Endothelial cell of umbilical vein (primary cell): Measurements from ENCODE around the gene HARS2. TPM values are rescaled to one million over a fixed set of nuclear protein-coding genes. Genes with fewer than 3 reads are reported as not detected.

Experiments used
- BruUV-seq: library from RNA; stranded (reverse); fragments of 400-500 nt; replicated peaks from 2 replicates; lab custom pipeline; 2021; lab: Mats Ljungman, UMichigan
- CTCF ChIA-PET: fragments of 300-600, 350-600 bp; sonication (Branson Sonifier 250); formaldehyde crosslinking; loops from one replicate; lab custom pipeline; 2021; ENCODE audit warnings: antibody characterized with exemption, inconsistent platforms; lab: Charles Lee
- POLR2A ChIA-PET: fragments of 300-600, 350-600 bp; sonication (Branson Sonifier 250); formaldehyde crosslinking; loops from one replicate; lab custom pipeline; 2021; ENCODE audit warnings: antibody characterized with exemption, inconsistent platforms; lab: Charles Lee
- DNase-seq: peaks from one replicate; pipeline ENCODE4 v3.0.0-alpha.2; 2011; ENCODE audit warnings: low read depth, low spot score
- FAIRE-seq: peaks from 2 replicates; lab custom pipeline; 2011; peaks lifted over from hg19 to GRCh38; lab: Jason Lieb, UNC
- H2AFZ ChIP-seq: 2 replicates; pipeline ENCODE4 v1.6.0; 2012; ENCODE audit warnings: low read depth, low read length, control low read depth, inconsistent platforms
- H3K27ac ChIP-seq: 2 replicates; pipeline ENCODE4 v1.5.1; 2011; ENCODE audit warnings: low read depth, mild to moderate bottlenecking, control low read depth, low read length, moderate library complexity; ENCODE audit not compliant: insufficient read depth
- H3K27me3 ChIP-seq, 2 experiments: 2 replicates each; pipeline versions ENCODE4 v1.6.0 to v1.6.1; 2011; ENCODE audit warnings: low read length in 2 of 2, mixed read lengths in 1 of 2; ENCODE audit not compliant: control insufficient read depth in 2 of 2, insufficient read depth in 2 of 2
- H3K36me3 ChIP-seq, 2 experiments: 2 replicates in 1 of 2; 3 replicates in 1 of 2; pipeline ENCODE4 v1.5.1; 2011; ENCODE audit warnings: low read length in 2 of 2, mild to moderate bottlenecking in 1 of 2, moderate library complexity in 1 of 2; ENCODE audit not compliant: control insufficient read depth in 2 of 2, insufficient read depth in 2 of 2; ENCODE audit errors: extremely low read depth in 1 of 2
- H3K4me1 ChIP-seq: 3 replicates; pipeline ENCODE4 v1.5.1; 2011; ENCODE audit warnings: mild to moderate bottlenecking, low read length; ENCODE audit not compliant: control insufficient read depth, insufficient read depth; ENCODE audit errors: extremely low read depth
- H3K4me2 ChIP-seq: 2 replicates; pipeline ENCODE4 v1.6.1; 2011; ENCODE audit warnings: low read length, control low read depth, mixed read lengths; ENCODE audit not compliant: insufficient read depth
- H3K4me3 ChIP-seq, 3 experiments: fragments of 200-600 bp in 1 of 3; sonication (generic), shearing (Covaris generic) in 1 of 3; replicated peaks in 1 of 3; 2 replicates each; pipeline ENCODE4 v1.5.1; 2011 to 2016; ENCODE audit warnings: control low read depth in 3 of 3, low read length in 3 of 3, mild to moderate bottlenecking in 2 of 3, inconsistent platforms in 1 of 3, low read depth in 1 of 3, moderate library complexity in 1 of 3; ENCODE audit not compliant: insufficient read depth in 1 of 3
- H3K79me2 ChIP-seq: 2 replicates; pipeline ENCODE4 v1.6.0; 2012; ENCODE audit warnings: low read length, inconsistent platforms; ENCODE audit not compliant: control insufficient read depth, insufficient read depth
- H3K9ac ChIP-seq: replicated peaks from 2 replicates; pipeline ENCODE3; 2011; ENCODE audit warnings: low read length, control low read depth; ENCODE audit not compliant: insufficient read depth; ENCODE audit errors: extremely low read depth
- H3K9me1 ChIP-seq: replicated peaks from 3 replicates; pipeline ENCODE4 v1.6.0; 2011; ENCODE audit warnings: mild to moderate bottlenecking, low read length; ENCODE audit not compliant: control insufficient read depth, insufficient read depth; ENCODE audit errors: extremely low read depth
- H3K9me3 ChIP-seq: replicated peaks from 2 replicates; pipeline ENCODE4 v1.5.1; 2012; ENCODE audit warnings: low read length, inconsistent platforms; ENCODE audit not compliant: control insufficient read depth, insufficient read depth
- H4K20me1 ChIP-seq: replicated peaks from 2 replicates; pipeline ENCODE3; 2011; ENCODE audit warnings: mild to moderate bottlenecking, low read length; ENCODE audit not compliant: control insufficient read depth, insufficient read depth; ENCODE audit errors: extremely low read depth
- FOS ChIP-seq: IDR thresholded peaks from 2 replicates; pipeline ENCODE4 v1.6.1; 2011; ENCODE audit warnings: mild to moderate bottlenecking, low read length, moderate library complexity, borderline replicate concordance; ENCODE audit not compliant: insufficient read depth
- GATA2 ChIP-seq: IDR thresholded peaks from 2 replicates; pipeline ENCODE4 v1.7.0; 2011; ENCODE audit warnings: low read depth, mild to moderate bottlenecking, moderate library complexity, mixed read lengths, low read length; ENCODE audit not compliant: insufficient read length, insufficient read depth
- JUN ChIP-seq: IDR thresholded peaks from 2 replicates; pipeline ENCODE4 v1.6.1; 2011; ENCODE audit warnings: borderline replicate concordance, low read depth; ENCODE audit not compliant: insufficient read length, insufficient read depth
- MYC ChIP-seq: IDR thresholded peaks from one replicate; pipeline ENCODE4 v1.6.1; 2011; ENCODE audit warnings: mild to moderate bottlenecking, low read depth, low read length
- POLR2A ChIP-seq: IDR thresholded peaks from 2 replicates; pipeline ENCODE4 v1.6.1; 2012; ENCODE audit warnings: low read depth, mild to moderate bottlenecking, control low read depth, low read length
- POLR2AphosphoS5 ChIP-seq: IDR thresholded peaks from 2 replicates; pipeline ENCODE4 v1.6.1; 2012; ENCODE audit warnings: low read depth, mild to moderate bottlenecking, control low read depth, low read length, moderate library complexity; ENCODE audit not compliant: insufficient read depth
- dilution Hi-C: fragments of 300-500 bp; cut with MboI; formaldehyde crosslinking; loops from one replicate; pipeline ENCODE4 v1.15.0; 2019; ENCODE audit warnings: low sequenced_read_pairs; ENCODE audit not compliant: extremely low pct_ligation_motif_present
- intact Hi-C: fragments of 100-400 bp; cut with micrococcal nuclease; formaldehyde crosslinking; loops from one replicate; pipeline ENCODE4 v1.10.0; 2022
- polyA plus RNA-seq, 4 experiments: library from polyadenylated mRNA; depleted of rRNA in 3 of 4; stranded (reverse) in 3 of 4; unstranded in 1 of 4; fragments of >200 nt; gene quantifications; 2 replicates each; pipeline versions ENCODE4 v1.2.1 to v1.2.3, GENCODE V29; 2011 to 2012; ENCODE audit warnings: missing spikeins in 1 of 4
- total RNA-seq: library from RNA; stranded (reverse); gene quantifications from 2 replicates; pipeline ENCODE4 v1.2.3, GENCODE V29; 2021
- TF ChIP-seq, protein P1 (sequence below), 2 donors: IDR thresholded peaks; 1 replicate in 1 of 2; 2 replicates in 1 of 2; pipeline ENCODE4 v1.5.1; 2011; ENCODE audit warnings: low read length in 2 of 2, mild to moderate bottlenecking in 2 of 2, moderate library complexity in 2 of 2, control low read depth in 1 of 2, inconsistent platforms in 1 of 2, low read depth in 1 of 2; ENCODE audit not compliant: insufficient read depth in 1 of 2; ENCODE audit errors: extremely low read depth in 1 of 2

Gene HARS2
- total and polyA plus RNA-seq, 2 donors (not counting 3 experiments of a cell fraction or from before 2014, with no cell fraction given), result 23.6 to 31.7 TPM

DNA sequence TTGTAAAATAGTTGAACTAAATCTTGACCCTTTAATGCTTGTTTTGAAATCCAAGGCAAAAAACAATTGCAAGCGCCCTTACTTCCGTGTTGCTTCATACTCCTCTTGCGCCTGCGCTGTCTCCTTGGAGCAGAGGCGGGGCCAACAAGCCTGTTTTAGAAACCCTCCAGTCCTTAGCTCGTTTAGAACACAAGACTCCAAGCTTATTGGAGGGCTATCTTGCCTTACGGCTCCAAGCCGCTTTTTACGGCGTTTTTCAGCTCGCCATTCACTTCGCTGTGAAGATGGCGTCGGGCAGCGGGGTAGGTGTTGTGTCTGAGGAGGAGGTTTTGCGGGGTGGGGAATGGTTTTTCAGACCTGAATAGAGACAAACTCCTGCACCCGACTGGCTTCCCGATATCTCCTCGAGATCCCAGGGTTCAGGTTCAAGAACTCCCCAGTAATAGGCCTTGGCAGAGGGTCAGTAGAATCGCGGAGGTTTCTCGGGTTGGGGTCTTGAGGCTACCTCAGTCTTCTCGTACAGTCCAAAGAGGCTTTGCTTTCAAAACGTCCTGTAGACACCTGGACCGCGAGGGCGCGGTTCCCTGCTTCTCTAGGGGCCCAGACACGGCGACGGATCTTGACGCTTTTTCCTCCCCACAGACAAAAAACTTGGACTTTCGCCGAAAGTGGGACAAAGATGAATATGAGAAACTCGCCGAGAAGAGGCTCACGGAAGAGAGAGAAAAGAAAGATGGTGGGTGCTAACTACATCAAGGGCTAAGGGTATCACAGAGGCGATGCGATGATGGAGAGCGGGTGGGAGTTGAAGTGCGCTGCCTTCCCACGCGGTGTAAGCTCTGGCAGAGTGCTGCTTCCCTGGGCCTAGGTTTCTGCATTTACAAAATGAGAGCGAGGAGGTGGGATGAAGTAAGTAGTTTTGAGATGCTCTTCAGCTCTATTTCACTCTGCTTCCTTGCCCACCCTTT, 9.2 kb downstream of the HARS2 start, which contains the start of gene ZMAT2:
ZMAT2 (plus strand) TSS at position 271 of the 968 bp plus-strand sequence; CDS start at position 285, 14 bp downstream.
- Histone ChIP-seq H3K9me3 (no peaks in the 10 kb centered on the region), H3K9me1 (no peaks in the 10 kb centered on the region), H4K20me1 (peaks cover 3% of the 10 kb centered on the region), H3K36me3 (peaks cover 43 to 51% of the 10 kb centered on the region in 2 experiments), H3K27ac (peak within 1 kb of the TSS; percentile 49), H3K27me3 (no peaks in the 10 kb centered on the region), H3K79me2 (peaks cover 16% of the 10 kb centered on the region), H3K4me1 (peaks cover 12% of the 10 kb centered on the region), H2AFZ (peak within 1 kb of the TSS; percentile 29), H3K4me2 (peak within 1 kb of the TSS; percentile 92), H3K9ac (peak within 1 kb of the TSS; percentile 92), H3K4me3 (peak within 1 kb of the TSS; percentile 62 to 90 (median 74))
- dilution Hi-C loops (no loop called here), intact Hi-C loops (loop anchor here (1.0 to 2.0 kb wide), 3 partner anchors 9 to 36 kb away; partner anchors contain the start of genes HARS1, HARS2 and WDR55)
- TSS peak; percentile 44 for BruUV-seq
- peak; percentile 69 for TF ChIP-seq POLR2A
- TF ChIP-seq FOS, result no peak
- TF ChIP-seq POLR2AphosphoS5, result peak; percentile 57
- FAIRE-seq (peak; percentile 99), DNase-seq (peak; percentile 99)
- ChIA-PET POLR2A (interaction anchor here (0.5 to 1.0 kb wide), 4 partner anchors 9 to 370 kb away, joined by 4 to 9 read pairs (median 6); partner anchors contain the start of genes HARS1, HARS2, IK and NDUFA2), CTCF (interaction anchor here (0.9 to 1.3 kb wide), 7 partner anchors 9 to 337 kb away, joined by 3 to 10 read pairs (median 4); partner anchors contain the start of genes HARS1 and HARS2)

DNA sequence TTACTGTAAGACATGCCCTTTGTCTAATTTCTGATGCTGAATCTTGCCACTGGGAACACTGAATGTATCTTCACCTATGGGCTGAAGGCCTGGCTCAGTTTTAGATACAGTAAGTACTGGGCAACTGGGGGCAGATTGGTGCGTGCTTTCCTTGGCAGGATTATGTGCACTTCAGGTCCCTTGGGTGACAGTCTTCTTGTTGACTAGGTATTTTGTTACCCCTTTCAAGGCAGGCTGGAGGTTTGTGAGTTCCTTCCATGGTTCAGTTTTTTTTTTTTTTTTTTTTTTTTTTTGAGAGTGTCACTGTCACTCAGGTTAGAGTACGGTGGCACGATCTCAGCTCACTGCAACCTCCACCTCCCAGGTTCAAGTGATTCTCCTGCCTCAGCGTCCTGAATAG, 16.6 kb downstream of the HARS2 start:
- intact Hi-C loops (no loop called here), dilution Hi-C loops (no loop called here)
- FAIRE-seq, result no peak
- no peaks in the 10 kb centered on the region for H3K9me3 ChIP-seq
- H3K79me2 ChIP-seq, result no peaks in the 10 kb centered on the region
- no peaks in the 10 kb centered on the region for H3K27me3 ChIP-seq
- no peak for DNase-seq
- H3K4me2 ChIP-seq, result no peak overlapping the region
- CTCF ChIA-PET, result no interaction called here
- no peak overlapping the region for H3K9ac ChIP-seq
- POLR2A ChIA-PET, result no interaction called here
- peaks cover 10% of the 10 kb centered on the region for H3K4me1 ChIP-seq
- peaks cover 15 to 31% of the 10 kb centered on the region in 2 experiments for H3K36me3 ChIP-seq
- H4K20me1 ChIP-seq, result no peaks in the 10 kb centered on the region
- TF ChIP-seq MYC (no peak), JUN (no peak), GATA2 (no peak)
- TF ChIP-seq, protein P1, sequence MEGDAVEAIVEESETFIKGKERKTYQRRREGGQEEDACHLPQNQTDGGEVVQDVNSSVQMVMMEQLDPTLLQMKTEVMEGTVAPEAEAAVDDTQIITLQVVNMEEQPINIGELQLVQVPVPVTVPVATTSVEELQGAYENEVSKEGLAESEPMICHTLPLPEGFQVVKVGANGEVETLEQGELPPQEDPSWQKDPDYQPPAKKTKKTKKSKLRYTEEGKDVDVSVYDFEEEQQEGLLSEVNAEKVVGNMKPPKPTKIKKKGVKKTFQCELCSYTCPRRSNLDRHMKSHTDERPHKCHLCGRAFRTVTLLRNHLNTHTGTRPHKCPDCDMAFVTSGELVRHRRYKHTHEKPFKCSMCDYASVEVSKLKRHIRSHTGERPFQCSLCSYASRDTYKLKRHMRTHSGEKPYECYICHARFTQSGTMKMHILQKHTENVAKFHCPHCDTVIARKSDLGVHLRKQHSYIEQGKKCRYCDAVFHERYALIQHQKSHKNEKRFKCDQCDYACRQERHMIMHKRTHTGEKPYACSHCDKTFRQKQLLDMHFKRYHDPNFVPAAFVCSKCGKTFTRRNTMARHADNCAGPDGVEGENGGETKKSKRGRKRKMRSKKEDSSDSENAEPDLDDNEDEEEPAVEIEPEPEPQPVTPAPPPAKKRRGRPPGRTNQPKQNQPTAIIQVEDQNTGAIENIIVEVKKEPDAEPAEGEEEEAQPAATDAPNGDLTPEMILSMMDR (IDR thresholded peaks at IDR 0.05; ENCODE audit: extremely low read depth in 1 of 2, insufficient read depth in 1 of 2, low read depth in 1 of 2, low read length in 2 of 2), result no peak
- H2AFZ ChIP-seq, result no peak overlapping the region
- no peak overlapping the region for H3K27ac ChIP-seq
- no TSS peak for BruUV-seq
- H3K4me3 ChIP-seq, result no peak overlapping the region
- H3K9me1 ChIP-seq, result no peaks in the 10 kb centered on the region
